H1 (cell line): ENCODE measurements around the gene LIN37. TPM values are rescaled to one million over a fixed set of nuclear protein-coding genes. Genes with fewer than 3 reads are reported as not detected.

Source experiments
- CHD2 ChIP-seq: IDR thresholded peaks from 2 replicates; pipeline ENCODE4 v1.6.1; 2012; ENCODE audit warnings: low read length, improper control_type of control experiment
- CTBP2 ChIP-seq: IDR thresholded peaks from 2 replicates; pipeline ENCODE4 v1.7.0; 2011; ENCODE audit warnings: borderline replicate concordance, mild to moderate bottlenecking, moderate library complexity, mixed read lengths, low read length; ENCODE audit not compliant: insufficient read depth, insufficient read length
- polyA plus RNA-seq, 7 experiments: library from polyadenylated mRNA; depleted of rRNA in 3 of 7; stranded (reverse) in 5 of 7; unstranded in 2 of 7; fragments of >200 nt in 5 of 7; fragments of 200-250 nt in 2 of 7; gene quantifications; 1 replicate in 5 of 7; 2 replicates in 1 of 7; 4 replicates in 1 of 7; pipeline versions ENCODE4 v1.2.1 to v1.2.3, GENCODE V29; 2011 to 2013; ENCODE audit warnings: missing spikeins in 2 of 7, mixed read lengths in 2 of 7
- total RNA-seq: library from RNA; stranded (reverse); fragmentation: NEBNext Ultra II Directional; extraction: Animal tissue kit (Norgen Biotek cat#: 25700); gene quantifications from 2 replicates; pipeline ENCODE4 v1.2.1, GENCODE V29; 2021

LIN37 gene
- total and polyA plus RNA-seq, 2 of the 8 experiments (the other 6 are each of a cell fraction or from before 2014, with no cell fraction given) = 3.8 to 9.8 TPM

- TF ChIP-seq CTBP2 = no peak
- no peak for TF ChIP-seq CHD2
These were observed 41.9 kb downstream of the LIN37 start (continued) for GRCh38 chr19:35789978-35790944.
